ENCODE data around the gene PGC.

Gene PGC
- long read RNA-seq, donor 1 = 0 reads
- long read RNA-seq, donor 2 = 0 reads
- long read RNA-seq, donor 3 = 0 reads
- long read RNA-seq, donor 4 = 0 reads
- long read RNA-seq, donor 5 = 0 reads
- long read RNA-seq, donor 6 = 0 reads
- long read RNA-seq, donor 7 = 0 reads
- long read RNA-seq, donor 8 = 0 reads

DNA sequence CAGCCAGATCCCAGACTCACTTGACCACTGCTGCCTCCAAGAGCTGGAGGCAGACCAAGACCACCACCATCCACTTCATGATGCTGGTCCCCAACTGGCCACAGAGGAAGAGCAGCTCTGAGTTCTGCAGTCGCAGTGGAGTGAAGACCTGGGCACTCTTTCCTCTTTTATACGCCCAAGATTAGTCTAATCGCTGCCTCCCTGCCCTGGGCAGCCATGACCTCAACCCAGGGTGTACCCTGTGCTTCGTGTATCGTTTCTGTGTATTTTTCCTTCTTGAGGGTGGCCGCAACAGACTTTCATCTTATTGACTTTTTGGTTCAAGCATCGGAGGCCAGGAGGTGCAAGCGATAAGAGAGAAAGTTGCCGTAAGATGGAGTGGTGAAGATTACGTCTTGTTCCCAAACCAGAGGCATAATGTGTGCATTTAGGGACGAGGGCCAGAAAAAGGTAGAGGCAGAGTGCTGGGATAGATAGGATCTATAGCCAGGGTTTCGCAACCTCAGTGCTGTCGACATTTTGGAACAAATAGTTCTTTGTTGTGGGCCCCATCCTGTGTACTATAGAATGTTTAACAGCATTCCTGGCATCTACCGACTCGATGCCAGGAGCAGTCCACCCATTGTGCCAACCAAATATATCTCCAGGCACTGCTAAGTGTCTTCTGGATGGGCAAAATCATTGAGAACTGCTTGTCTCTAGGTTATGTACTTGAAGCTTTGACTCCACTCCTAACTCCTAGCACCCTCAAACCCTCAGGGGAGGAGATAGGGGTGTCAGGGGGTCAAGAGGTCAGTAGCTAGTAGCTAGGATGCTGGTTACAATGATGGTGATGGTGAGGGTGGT lies at the start of gene PGC:
PGC (minus strand) TSS at position 142 of the 846 bp plus-strand sequence; CDS start at position 79, 63 bp downstream.
- no peak for DNase-seq

DNA sequence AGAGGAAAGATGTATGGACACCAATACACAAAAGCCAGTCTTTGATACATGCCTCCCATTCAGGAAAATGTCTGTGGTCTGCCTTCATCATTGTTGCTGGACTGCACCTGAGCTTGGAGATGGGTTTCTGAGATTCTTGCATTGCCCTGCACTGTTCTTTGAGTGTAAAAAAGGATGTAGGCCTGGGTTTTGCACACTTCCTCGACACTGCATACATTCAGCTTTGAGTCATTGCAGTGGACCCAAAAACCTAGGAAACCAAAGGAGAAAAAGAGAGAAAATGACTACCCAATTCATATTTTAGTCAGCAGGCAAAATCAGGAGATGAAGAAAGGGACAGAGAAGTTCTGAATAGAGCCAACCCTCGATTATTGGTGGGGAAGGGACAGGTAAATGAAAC lies 49.3 kb upstream of the PGC start:
- DNase-seq = no peak

DNA sequence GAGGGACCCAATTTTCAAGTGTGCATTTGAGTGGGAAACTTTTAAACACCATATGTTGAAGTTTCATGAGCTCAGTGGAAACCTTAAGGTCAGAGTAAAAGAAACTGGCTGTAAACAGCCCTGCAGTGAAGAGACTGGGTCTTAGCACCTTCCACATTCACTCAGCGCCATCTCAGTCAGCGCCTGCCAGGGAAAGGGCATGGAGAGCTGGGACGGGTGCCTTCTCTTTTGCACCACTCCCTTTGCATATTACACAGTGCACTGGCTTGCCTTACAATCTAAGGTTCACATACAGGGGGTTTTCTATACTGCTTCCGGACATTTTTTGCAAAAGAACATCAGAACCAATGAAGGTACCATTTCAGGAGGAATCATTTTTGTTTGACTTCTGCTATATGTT lies 44.8 kb upstream of the PGC start:
- no peak for DNase-seq

DNA sequence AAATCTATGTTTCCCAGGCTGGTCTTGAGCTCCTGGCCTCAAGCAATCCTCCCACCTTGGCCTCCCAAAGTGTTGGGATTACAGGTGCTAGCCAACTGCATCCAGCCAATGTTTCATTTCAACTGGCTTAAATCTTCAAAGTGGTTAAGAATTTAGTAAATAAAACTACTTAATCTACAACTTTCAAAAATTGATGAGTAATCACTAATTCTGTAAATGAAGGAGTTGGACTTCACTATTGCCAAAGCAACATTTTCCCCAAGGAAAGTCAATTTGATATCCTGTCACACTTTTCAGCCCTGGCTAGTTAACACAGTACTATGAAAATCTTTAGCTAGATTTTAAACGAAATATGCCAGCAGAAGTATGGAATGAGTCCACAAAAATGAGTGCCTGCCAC lies 44.1 kb upstream of the PGC start:
- no peak for DNase-seq

DNA sequence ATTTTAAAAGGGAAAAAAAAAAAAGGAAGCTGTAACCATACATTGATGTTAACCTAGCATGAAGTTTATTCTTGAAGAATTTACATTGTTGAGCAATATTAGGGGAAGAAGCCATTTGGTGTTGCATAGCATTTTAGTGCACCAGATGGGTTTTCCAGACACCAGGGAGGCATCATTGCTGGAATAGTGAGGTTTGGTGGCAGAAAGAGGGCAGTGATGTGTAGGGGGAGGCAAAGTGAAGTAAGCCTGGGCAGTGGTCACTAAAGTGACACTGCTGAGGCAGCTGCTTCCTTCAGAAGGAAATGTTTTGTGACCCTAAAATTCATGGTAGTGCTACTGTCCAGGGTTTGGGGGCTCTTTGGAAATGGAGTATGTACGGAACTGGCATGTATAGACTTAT lies 42.8 kb upstream of the PGC start:
- DNase-seq = no peak

DNA sequence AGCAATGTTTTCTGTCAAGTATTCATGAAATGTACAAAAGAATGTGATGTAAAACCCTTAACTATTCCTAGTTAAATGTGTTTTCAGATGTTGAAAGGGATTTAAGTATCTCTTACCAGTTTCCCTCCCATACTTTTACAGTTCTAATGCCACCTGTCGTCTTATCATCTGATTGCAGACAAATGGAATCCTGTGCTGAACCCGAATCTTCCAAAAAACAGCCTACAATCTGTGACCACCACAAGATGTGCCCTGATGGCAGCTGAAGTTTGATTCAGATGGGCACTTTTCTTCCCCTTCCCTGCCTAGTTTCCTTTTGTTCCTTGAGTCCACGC lies 42.2 kb upstream of the PGC start:
- no peak for DNase-seq

DNA sequence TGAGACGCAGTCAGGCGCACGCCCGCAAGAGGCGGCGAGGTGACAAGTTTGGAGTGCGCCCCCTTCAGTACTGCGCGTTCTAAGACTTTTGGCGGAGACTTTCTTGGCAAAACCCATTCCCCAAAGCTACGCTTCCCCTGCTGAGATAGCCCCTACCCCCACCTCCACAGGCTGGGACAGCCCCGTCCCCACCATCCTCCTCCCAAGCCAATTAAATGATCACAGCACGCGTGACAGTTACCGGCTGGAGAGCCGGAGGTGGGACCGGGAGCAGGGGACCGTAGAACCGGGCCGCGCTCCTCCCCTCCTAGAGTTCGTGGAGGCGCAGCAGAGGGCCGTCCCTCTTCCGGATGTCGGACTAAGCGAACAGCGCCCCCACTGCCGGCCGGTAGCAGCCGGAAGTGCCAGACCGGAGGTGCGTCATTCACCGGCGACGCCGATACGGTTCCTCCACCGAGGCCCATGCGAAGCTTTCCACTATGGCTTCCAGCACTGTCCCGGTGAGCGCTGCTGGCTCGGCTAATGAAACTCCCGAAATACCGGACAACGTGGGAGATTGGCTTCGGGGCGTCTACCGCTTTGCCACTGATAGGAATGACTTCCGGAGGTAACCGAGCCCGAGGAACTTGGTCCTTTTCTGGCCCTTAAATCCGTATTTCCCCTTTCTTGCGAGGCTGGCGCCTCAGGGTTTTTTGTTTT lies 40.2 kb upstream of the PGC start, which contains the start of gene TOMM6:
TOMM6 (plus strand) TSS at position 476 of the 699 bp plus-strand sequence; CDS start at position 480, 4 bp downstream.
- DNase-seq = peak; percentile 91

DNA sequence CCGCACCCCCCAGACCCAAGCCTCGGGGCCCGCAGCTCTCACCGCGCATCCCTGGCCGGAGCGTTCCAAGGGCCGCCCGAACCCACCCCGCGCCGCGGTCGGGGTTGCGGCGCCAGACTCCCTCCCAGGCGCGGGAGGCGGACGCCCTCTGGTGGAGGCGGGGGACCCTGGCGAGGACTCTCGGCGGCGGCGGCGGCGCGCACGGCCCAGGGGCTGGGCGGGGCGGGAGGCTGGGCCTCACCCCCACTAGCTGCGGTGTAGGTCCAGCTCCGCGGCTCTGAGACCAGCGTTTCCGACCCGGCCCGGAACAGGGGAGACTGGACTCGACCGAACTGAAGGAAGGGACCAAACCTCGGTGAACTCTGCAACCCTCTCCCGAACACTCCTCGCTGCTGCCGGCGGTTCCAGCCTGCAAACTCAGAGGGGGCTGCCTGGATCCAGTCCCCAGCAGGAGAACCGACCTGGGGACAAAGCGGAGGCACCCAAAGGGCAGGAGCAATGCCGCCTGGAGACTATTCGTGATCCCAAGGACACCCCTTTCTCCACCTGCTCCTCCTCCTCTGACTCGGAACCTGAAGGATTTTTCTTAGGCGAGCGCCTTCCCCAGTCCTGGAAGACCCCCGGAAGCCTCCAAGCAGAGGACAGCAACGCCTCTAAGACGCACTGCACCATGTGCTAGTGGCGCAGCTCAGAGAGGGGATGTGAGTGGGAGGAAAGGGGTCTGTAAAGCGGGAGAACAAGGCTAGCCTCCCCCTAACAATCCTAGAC lies 39.4 kb upstream of the PGC start:
- DNase-seq = peak; percentile 87

DNA sequence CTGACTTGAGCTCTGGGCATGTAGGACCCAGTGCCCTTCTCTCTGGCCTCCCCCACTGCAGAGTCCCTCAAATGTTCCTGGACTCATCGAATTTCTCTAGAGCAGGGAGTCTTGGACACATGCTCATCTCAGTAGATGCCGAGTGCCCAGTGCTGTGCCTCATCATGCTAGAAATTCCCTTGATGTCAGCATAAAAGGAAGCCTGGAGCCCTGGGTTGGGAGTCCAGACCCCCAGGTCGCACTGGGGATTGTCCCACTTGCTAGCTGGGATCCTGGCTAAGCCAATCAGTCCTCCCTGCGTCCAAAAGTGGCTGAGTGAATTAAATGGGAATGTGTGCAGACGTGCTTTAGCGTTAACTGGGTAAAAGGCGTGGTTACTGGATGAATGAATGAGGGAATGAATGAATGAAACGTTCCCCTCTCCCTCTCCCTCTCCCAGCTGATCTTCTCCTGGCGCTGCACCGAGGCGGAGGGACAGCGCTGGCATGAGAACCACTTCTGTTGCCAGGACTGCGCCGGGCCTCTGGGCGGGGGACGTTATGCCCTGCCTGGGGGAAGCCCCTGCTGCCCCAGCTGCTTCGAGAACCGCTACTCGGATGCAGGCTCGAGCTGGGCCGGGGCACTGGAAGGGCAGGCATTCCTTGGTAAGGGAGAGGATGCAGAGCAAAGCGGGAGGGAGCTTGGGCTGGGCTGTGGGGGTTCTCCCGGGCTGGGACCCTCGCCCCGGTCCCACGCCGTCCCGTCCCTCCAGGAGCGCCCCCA lies 38.7 kb upstream of the PGC start:
- DNase-seq = peak; percentile 72

DNA sequence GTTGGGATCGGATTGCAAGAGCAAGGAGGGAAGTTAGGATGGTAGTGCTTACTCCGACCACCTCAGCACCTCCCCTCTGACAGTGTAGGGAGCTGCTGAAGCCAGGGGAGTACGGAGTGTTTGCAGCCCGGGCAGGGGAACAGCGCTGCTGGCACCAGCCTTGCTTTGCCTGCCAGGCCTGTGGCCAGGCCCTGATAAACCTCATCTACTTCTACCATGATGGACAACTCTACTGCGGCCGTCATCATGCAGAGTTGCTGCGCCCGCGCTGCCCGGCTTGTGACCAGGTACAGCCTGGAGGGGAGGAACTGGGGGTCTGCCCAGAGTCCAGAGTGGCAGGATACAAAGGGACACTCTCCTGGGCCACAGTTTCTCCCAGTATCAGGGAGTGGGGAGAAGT lies 38.1 kb upstream of the PGC start:
- no peak for DNase-seq

DNA sequence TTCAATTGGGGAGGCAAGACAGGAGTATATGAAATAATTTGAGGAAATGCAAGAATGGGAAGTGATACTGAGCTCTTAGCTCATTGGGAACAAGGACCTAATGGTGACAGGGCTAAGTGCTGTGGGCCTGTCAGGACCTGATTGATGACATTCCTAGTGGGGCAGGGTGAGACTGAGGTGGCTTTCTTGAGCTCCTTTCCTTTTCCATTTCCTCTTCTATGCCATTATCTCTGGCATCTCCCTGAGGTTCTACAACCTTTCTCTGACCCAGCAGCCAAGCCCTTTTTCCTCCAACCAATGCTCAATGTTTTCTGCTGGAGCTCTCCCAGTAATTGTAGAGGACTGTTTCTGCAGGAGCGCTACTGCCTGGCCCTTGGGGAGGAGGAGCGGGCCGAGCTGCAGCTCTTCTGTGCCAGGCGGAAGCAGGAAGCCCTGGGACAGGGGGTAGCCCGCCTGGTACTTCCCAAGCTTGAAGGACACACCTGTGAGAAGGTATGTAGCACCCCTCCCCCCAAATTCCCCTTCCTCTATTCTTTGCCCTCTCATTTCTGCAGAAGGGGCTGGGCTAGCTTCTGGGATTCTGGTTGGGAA lies 37.5 kb upstream of the PGC start:
- DNase-seq = no peak

DNA sequence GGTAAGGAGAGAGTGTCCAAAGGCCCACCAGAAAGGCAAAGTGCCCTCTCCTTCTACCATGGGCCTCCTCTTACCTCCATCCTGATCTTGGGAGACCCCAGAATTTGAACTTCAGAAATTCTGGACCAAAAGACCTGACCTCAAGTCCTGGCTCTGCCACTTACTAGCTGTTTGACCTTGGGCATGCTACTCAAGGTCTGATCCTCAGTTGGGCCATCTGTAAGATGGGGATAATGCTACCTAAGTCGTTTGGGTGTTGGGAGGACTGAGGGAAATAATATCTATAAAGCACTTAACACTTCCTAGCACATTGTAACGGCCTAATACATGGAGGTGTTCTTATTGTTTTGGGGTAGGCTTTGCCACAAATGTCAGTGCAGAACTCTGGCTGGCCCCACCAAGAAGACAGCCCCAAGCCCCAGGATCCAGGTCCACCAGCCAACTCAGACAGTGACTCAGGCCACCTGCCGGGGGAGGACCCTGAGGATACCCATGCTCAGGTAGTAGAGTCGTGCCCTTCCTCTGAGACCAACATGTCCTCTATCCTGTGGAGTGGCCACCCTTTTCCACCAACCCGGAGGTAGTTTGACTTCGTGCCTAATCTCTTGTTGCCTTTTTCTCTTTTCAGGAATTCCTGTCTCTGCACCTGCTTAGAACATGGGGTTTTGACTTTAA lies 36.0 kb upstream of the PGC start:
- no peak for DNase-seq

DNA sequence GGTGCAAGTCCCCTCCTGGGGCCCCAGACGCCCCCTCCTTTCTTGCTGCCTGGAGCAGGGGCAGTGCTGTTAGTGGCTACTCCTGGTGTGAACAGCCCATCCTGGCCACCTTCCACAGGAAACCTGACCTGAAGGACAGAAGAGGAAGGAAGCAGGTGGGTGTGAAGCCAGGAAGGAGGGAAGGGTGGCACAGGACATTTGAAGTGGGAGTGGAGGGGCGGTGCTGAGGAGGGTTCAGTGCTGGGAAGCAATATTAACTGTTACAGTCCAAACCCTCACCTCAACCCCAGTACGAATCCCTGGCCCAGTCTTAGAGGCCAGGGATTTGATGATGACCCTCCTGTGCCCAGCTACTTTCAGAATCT lies 34.2 kb upstream of the PGC start:
- DNase-seq = no peak

DNA sequence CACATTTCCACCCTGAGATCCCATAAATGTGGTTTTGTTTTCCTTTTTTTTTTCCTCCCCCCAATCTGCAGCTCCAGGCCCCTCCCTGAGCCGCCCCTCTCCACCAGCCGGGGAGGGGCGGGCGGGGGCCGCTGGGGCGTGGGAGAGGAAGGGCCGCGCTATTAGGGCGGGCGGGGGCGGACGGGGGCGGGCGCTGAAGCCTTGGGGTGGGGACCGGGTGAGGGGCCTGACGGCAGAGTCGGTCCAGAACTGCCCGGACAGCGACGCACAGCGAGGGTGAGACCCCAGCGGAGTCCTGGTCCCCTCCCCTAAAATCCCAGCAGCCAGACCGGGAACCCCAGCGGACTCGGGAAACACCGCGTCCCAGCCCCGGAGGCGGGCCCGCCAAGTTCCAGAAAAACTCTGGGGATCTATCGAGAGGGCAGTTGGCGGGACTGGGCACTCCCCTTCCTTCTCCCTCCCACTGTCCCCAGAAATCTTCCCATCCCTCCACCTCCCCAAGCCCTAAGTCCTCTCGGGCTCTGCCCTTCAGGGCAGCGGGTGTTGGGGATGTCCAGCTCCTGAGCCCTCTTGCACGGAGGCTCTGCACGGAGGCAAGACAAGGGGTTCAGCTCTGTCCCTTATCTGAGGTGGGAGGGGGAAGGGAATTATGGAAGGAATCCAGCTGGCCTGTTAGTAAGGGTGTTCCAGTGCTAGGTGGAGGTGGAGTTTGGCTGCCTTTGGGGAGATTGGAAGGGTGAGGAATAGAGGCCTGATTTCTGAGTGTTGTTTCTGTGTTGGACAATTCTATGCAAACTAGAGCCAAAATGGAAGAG lies 33.6 kb upstream of the PGC start, which contains the start of gene PRICKLE4:
PRICKLE4 (plus strand) TSS at position 232 of the 815 bp plus-strand sequence. CDS start 2,692 bp downstream, outside the sequence.
- peak; percentile 66 for DNase-seq

DNA sequence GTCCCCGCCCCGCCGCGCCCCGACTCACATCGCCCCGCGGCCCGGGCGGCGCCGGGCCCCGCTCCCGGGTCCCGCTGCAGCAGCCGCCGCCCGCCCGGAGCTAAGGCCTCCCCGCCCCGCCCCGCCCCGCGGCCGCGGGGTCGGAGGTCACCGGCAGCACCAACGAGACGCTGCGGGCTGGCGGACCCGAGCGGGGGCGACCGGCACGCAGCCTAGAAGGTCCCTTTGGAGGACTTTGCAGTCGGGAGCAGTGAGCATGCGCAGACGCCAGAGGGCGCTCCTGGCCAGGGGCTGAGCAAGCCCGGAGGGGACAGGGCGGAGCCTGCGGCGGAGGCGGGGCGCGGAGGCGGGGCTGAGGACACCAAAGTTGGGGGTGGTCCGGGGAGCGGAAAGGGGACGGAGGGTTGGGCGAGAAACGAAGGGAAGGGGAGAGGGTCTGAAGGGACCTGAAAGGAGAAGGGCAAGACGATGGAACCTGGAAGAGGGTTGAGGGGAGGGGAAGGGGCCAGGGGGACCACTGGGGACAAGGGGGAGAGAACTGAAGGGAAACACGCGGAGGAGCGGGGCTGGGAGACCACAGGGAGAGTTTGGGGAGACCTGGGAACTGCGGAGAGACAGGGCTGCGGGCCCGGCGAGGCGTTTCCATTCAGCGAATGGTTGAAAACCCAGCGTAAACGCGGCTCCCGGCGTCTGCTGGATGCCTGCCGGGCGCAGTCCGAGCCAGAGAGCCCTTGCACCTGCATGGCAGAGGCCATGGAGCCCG lies 32.8 kb upstream of the PGC start, which contains the start of gene FRS3:
FRS3 (minus strand) TSS at position 113 of the 763 bp plus-strand sequence. CDS start 2,913 bp downstream, outside the sequence.
- peak; percentile 83 for DNase-seq

DNA sequence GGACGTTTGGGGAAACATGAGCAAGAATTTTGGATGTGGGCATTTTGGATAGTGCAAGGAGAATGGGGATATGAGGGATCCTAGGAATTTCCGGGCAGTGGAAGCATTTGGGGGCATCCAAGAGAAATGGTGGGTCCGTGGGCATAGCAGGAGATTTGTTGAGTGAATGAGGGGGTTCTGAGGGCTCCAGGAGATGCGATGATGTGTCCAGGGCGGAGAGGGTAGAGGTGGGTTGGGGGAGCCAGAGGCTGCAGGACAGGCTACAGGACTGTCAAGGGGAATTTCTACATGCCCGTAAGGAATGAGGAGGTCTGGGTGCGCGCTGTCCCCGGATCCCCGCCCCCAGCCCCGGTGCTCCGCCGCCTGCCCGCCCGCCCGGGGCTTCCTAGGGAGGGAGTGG lies 32.1 kb upstream of the PGC start:
- no peak for DNase-seq

DNA sequence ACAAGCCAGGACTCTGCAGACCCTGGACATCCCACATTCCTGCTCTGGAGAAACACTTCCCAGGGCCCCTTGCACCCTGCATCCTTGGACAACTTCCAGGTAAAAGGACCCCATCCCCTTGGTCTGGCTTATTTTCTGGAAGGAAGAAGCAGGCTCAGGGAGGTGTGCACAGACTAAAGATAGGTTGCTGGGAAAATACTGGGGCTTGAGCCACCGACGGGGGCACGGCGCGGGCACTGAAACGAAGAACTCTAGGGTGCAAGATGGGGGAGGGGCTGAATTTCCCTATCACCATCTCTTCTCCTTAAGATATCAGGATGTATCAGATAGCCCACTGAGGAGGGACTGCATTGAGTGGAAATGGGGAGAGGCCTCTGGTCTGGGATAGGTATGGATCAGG lies 31.7 kb upstream of the PGC start:
- no peak for DNase-seq

DNA sequence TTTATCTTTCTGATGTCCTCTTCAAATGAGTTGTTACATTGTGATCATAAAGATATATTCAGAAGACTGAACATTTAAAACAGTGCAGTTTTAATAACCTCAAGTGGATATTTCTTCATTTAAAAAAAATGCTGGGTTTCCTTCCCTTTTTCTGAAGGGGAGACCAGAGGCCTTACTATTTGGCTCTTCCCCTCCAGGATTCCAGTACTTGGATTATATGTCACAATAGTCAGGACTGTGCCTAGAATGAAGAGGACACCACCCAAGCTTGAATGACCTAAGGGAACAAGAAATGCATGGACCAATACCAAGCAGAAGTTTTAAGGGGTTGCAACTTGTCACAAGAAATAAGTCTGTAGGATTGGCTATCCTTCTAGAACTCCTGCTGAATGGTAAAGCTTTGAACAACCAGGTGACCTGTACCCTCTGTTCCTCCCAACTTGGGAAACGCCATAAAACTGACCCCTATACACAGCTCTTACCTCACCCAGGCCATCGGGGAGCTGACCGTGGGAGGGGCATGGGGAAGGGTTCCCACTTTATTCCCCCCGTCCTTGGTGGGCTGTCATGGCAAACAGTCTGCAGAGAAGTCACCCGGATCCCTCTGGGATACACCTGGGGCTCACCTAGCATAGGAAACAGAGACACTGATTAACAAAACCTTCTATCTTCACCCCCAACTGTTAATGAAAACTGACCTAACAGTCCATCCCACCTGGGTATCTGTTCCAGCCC lies 30.5 kb upstream of the PGC start:
- DNase-seq = no peak
